ENCODE data around the gene CLIC1. TPM values are rescaled to one million over a fixed set of nuclear protein-coding genes. Genes with fewer than 3 reads are reported as not detected.

The CLIC1 gene
- total RNA-seq, 1 experiment from 2014 or later, result 432 TPM

- H3K4me2 ChIP-seq (ENCODE audit: low read length), result no peak overlapping the region
- H2AFZ ChIP-seq (ENCODE audit: low read depth, low read length, poor library complexity, severe bottlenecking), result no peak overlapping the region
- H3K9me2 ChIP-seq (ENCODE audit: insufficient read depth), result no peaks in the 10 kb centered on the region
- H3K36me3 ChIP-seq (ENCODE audit: control insufficient read depth in 1 of 2, insufficient read depth in 2 of 2, low read length in 2 of 2), result no peaks in the 10 kb centered on the region
- H3K4me1 ChIP-seq (ENCODE audit: control insufficient read depth in 1 of 2, insufficient read depth in 2 of 2, low read length in 2 of 2), result peaks cover 14 to 38% of the 10 kb centered on the region in 2 experiments; a peak in 3 of 4 replicates
- H3K79me2 ChIP-seq (ENCODE audit: insufficient read depth, low read length), result no peaks in the 10 kb centered on the region
- H4K20me1 ChIP-seq (ENCODE audit: insufficient read depth), result no peaks in the 10 kb centered on the region
- ChIA-PET RAD21 (ENCODE audit: low non-redundant PET in 1 of 2, low total read pairs in 2 of 2, uncharacterized antibody in 2 of 2, unreplicated experiment in 2 of 2) (no interaction called here), POLR2A (no interaction called here), CTCF (no interaction called here)
- no peaks in the 10 kb centered on the region for H3K9me3 ChIP-seq (ENCODE audit: control insufficient read depth in 1 of 2, insufficient read depth in 1 of 2, low read depth in 1 of 2, low read length in 2 of 2)
- TF ChIP-seq CBX3 (IDR thresholded peaks at IDR 0.05; ENCODE audit: low read depth), result no peak
- TF ChIP-seq ZBTB33 (IDR thresholded peaks at IDR 0.05; ENCODE audit: extremely low read depth, insufficient replicate concordance, low read length), result no peak
- TF ChIP-seq ZNF274 (IDR thresholded peaks at IDR 0.05; ENCODE audit: low read depth, low read length), result no peak
- TF ChIP-seq YY1 (IDR thresholded peaks at IDR 0.05; ENCODE audit: extremely low read depth, insufficient replicate concordance, low read depth, low read length), result no peak
- no peak for TF ChIP-seq POLR2AphosphoS5 (IDR thresholded peaks at IDR 0.05; ENCODE audit: low read depth, low read length)
- no peak overlapping the region for H3K4me3 ChIP-seq (replicated peaks in 1 of 2; ENCODE audit: low read depth in 1 of 2, low read length in 2 of 2)
- no TSS peak for BruUV-seq (replicated peaks)
- ATAC-seq (no peak), DNase-seq (ENCODE audit: low read depth, low spot score) (no peak)
- no peaks in the 10 kb centered on the region for H3K27me3 ChIP-seq (ENCODE audit: insufficient read depth, low read length)
- intact Hi-C loops (cut with micrococcal nuclease), result no loop called here
- no peak overlapping the region for H3K9ac ChIP-seq (ENCODE audit: low read length)
- no peak overlapping the region for H3K27ac ChIP-seq (ENCODE audit: low read depth, low read length)
These were observed 30.8 kb upstream of the CLIC1 start for GRCh38 chr6:31767096-31767645.

Measured in HCT116 (cell line).